Fibroblast of skin of scalp (primary cell): ENCODE results near the gene LMTK2.

Experiments
- DNase-seq: peaks from one replicate; pipeline ENCODE4 v3.0.0-alpha.2; 2013

The LMTK2 gene

GRCh38 chr7:98203261-98203963 lies 96.8 kb downstream of the LMTK2 start:
- no peak for DNase-seq

GRCh38 chr7:98203964-98204605 lies 97.4 kb downstream of the LMTK2 start:
- no peak for DNase-seq

- no peak for DNase-seq
These were observed 98.0 kb downstream of the LMTK2 start for GRCh38 chr7:98204670-98205069.

- DNase-seq = no peak
These were observed 98.6 kb downstream of the LMTK2 start for GRCh38 chr7:98205162-98205845.

GRCh38 chr7:98206451-98207330 lies 100.0 kb downstream of the LMTK2 start:
- no peak for DNase-seq

GRCh38 chr7:98209166-98209920 lies 102.7 kb downstream of the LMTK2 start:
- no peak for DNase-seq

- DNase-seq = no peak
These were observed 104.0 kb downstream of the LMTK2 start for GRCh38 chr7:98210513-98211220.

GRCh38 chr7:98211221-98211675 lies 104.6 kb downstream of the LMTK2 start, which contains the start of gene BHLHA15:
BHLHA15 (plus strand) TSS chr7:98211439; CDS start chr7:98212310, 871 bp downstream.
- DNase-seq = no peak

GRCh38 chr7:98211676-98212531 lies 105.2 kb downstream of the LMTK2 start:
- no peak for DNase-seq

GRCh38 chr7:98212532-98213041 lies 105.9 kb downstream of the LMTK2 start:
- no peak for DNase-seq

- no peak for DNase-seq
These were observed 106.7 kb downstream of the LMTK2 start for GRCh38 chr7:98213296-98213887.

GRCh38 chr7:98213888-98214810 lies 107.5 kb downstream of the LMTK2 start:
- DNase-seq = no peak

GRCh38 chr7:98214811-98215321 lies 108.2 kb downstream of the LMTK2 start:
- no peak for DNase-seq

- no peak for DNase-seq
These were observed 109.2 kb downstream of the LMTK2 start for GRCh38 chr7:98215561-98216495.

GRCh38 chr7:98216941-98217622 lies 110.4 kb downstream of the LMTK2 start:
- DNase-seq = no peak
